Right renal cortex interstitium (tissue), 3 donors: ENCODE results near the gene UROC1. TPM values are rescaled to one million over a fixed set of nuclear protein-coding genes. Genes with fewer than 3 reads are reported as not detected.

Experiments
- DNase-seq, 3 donors: peaks; one replicate each; pipeline ENCODE4 v3.0.0-alpha.2; 2013; ENCODE audit warnings: low read depth in 3 of 3, low spot score in 2 of 3
- polyA plus RNA-seq, 3 donors: library from polyadenylated mRNA; unstranded; fragments of 120-200 nt; gene quantifications; one replicate each; pipeline ENCODE4 v1.2.1, GENCODE V29; 2013; ENCODE audit not compliant: insufficient read length in 3 of 3

UROC1 gene
- under 1 TPM; 0.04 to 0.11 (median 0.07) TPM for polyA plus RNA-seq

DNA sequence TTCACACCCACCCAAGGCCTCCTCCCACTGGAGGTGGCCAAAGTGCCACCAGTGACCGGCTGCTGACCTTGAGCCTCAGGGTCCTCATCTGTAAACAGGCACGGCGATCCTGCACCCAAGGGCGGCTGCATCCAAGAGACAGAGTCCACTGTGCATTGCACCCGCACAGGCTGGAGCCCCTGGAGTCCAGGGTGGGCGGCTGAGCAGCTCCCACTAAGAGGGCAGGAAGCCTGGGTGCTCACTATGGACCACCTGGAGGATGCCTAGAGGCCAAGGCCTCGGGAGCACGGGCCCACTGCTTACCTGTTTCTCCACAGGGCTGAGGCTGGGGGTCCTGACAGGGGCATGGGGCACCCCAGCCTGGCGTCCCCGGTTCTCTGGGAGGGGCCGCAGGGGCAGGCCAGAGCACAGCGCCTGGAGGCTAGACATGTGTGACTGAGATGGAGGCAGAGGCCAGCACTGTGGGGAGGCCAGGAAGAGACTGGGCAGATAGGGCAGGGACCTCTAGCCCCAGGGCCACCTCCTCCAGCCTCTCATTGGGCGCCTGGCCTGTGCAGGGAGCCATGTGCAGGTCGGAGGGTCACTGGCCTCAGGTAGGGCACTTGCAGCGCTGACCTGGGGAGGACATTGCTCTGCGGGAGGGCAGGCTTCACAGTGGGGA lies at the start of gene UROC1:
Gene UROC1, minus strand, starts transcription at position 483 of the 661 bp plus-strand sequence. Its CDS starts 54 bp downstream, at position 429.
- no peak for DNase-seq

DNA sequence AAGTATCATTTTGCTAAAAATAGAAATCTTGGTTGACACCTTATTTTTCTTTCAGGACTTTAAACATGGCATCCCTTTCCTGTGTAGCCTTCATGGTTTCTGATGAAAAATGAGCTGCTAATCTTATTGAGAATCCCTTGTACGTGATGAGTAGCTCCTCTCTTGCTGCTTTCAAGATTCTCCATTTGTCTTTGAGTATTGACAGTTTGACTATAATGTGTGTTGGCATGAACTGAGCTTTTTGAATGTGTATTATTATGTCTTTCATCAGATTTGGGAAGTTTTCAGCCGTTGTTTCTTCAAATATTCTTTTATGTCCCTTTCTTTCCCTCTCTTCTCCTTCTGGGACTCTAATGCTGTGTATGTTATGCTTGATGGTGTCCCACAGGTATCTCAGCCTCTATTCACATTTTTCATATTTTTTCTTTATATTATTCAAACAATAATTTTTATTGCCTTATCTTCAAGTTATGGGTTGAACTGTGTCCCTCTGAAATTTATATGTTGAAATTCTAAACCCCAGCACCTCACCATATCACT lies 45.2 kb upstream of the UROC1 start:
- no peak for DNase-seq

DNA sequence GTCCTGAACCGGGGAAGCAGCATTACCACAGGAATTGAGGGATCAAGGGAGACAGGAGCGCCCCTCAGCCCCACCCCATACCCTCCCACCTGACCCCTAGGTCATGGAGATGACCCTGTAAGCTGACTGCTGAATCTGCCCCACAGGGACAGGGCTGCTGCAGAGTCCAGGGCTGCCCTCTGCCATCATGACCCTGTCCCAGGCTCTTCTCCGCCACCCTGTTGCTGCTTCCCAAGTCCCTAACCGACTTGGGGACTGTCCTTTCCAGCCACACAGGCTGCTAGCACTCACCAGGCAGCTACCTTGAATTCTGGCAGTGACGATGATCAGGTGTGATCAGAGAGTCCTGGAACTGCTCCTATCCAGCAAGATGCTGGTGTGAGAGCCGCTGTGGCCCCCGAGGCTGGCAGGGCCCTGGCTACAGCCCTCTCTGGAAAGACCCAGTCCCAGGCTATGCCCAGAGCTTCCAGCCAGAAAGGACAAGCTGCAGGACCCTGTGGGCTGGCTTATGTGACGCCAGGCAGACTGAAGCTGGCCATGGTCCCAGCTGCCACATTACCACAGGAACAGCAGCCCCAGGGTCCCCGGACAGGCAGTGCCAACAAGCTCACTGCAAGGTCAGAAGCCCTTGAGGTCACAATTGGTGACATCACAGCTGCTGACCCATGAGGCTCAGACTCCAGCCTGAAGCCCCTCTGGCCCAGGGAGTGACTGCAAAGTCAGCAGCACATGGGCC lies 40.9 kb upstream of the UROC1 start, which contains the start of gene C3orf22:
Gene C3orf22, minus strand, starts transcription at position 597 of the 736 bp plus-strand sequence. CDS start 5,542 bp downstream, outside the sequence.
- DNase-seq = no peak

DNA sequence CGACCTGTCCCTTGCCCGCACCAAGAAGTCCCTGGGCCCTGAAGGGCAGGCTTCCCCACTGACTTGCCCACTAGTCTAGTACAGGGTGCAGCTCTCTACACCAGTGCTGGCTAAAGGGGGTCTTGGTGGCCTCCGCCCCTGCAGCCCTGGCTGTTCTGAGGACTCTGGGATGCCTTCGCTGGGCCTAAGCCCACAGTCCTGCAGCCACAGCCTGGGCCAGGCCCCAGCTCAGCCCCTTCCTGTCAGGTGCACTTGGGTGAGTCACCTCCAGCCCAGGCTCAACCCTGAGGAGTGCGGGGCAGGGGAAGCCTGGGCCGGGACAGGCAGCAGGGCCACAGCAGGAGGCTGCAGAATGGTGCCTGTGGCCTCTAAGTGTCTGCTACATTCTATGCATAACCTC lies 40.2 kb upstream of the UROC1 start:
- no peak for DNase-seq

DNA sequence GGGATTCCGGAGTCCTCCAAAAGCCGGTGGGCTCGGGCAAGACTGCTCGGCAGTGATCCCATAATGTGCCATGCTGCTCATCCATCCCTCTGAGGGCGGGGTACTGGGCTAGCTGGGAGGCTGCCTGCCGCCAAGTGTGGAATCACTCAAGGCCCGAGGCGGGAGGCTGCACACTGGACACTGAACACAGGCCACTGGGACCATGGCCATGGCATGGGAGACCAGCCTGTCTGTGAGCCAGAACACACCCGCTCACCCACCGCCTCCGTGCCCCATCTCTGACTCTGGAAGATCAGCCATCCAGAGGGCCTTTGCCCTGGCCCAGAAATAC lies 39.8 kb upstream of the UROC1 start:
- DNase-seq = no peak

DNA sequence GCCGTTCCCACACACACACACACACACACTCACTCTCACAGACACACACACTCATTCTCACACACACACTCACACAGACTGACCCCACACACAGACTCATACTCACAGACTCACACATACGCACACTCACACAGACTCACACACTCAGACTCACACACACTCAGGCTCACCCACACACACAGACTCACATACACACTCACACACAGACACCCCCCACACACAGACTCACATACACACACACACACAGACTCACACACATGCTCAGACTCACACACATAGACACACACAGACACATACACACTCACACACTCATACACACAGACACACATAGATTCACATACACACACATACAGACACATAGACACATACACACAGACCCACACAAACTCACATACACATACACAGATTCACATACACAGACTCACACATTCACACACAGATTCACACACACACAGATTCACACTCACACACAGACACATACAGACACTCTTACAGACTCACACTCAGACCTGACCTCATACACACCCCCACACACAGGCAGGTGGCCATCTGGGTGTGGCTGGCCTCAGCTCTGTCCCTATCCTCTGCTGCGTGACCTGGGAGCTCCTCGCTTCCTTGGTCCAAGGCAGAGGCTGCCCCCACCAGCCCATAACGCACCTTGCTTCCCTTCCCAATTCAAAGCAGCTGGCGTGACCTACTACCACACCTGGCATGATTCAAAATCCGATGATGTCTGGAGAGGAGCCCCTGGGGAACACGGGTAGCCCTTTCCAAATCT lies 39.3 kb upstream of the UROC1 start:
- DNase-seq = no peak

DNA sequence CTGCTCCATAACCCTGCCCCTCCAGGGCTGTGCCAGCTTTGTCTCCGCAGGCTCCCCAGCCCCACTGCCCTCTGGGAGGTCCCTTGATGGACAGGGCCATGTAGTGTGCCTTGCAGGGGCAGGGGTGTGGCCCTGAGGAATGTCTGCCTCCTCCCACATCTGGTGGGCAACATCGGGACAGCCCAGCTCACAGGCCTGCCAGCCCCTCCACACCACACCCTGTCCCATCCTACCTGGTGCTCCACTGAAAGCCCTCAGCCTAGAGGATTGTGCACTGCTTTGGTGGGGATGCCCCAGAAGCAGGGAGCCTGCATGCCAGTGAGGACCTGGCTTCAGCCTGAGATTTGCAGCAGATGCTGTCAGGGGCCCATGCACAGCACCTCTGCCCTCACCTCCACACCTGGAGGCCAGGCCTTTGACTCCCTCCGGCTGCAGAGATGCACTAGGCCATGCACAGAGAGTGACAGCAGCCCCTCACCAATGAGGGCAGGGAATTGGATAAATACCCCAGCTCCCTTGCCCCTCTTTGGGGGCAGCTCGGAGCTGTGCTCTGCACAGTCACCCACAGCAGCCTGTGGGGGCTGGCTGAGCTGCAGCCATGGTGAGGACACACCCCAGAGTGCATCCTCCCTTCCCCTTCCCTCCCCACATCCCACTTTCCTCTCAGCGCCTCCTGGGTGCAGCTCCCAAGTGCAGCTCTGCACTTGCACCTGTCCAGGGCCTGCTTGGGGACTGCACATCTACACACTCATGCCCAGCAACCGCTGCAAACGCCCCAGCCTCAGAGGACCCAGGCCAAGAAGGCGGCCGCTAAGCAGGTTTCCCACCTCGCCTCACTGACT lies 38.4 kb upstream of the UROC1 start:
- DNase-seq = no peak

DNA sequence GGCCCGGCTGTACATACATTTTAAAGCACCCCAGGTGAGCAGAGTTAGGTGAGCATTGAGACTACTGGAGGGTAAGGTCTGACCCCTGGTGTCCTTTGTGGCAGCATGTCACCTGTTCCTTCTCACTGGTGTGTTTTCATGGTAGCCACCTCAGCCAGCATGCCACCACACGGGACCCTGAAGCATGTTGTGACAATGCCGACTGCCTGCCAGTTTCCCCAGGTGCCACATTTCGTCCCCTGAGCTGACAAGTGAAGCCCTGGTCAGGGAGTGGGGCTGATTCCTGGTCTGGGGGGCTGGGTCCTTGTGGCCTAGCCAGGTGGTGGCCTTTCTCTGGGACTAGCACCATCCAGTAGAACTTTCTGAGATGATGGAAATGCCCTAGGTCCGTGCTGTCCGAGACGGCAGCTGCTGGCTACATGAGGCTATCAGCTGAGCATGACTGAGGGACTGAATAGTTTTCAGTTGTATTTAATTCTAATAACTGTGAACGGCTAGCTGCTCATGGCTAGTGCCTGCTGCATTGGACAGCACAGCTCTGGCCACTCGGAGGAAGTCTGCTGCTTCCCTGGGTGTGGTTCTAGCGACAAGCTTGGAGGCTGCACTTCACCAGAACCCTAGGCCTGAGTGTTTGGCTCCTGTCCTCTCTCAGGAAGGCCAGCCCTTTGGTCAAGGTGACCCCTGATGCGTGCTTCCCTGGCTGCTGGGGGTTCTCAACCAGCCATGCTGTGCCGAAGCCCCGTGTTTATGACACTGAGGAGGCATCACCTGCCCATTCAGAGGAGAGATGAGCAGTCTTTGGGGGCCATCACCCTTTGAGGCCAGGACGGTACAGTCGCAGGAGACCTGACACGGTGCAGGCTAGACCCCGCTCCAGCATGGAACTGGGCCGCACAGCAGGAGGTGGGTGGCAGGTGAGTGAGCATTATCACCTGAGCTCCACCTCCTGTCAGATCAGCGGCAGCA lies 37.3 kb upstream of the UROC1 start:
- DNase-seq = no peak

DNA sequence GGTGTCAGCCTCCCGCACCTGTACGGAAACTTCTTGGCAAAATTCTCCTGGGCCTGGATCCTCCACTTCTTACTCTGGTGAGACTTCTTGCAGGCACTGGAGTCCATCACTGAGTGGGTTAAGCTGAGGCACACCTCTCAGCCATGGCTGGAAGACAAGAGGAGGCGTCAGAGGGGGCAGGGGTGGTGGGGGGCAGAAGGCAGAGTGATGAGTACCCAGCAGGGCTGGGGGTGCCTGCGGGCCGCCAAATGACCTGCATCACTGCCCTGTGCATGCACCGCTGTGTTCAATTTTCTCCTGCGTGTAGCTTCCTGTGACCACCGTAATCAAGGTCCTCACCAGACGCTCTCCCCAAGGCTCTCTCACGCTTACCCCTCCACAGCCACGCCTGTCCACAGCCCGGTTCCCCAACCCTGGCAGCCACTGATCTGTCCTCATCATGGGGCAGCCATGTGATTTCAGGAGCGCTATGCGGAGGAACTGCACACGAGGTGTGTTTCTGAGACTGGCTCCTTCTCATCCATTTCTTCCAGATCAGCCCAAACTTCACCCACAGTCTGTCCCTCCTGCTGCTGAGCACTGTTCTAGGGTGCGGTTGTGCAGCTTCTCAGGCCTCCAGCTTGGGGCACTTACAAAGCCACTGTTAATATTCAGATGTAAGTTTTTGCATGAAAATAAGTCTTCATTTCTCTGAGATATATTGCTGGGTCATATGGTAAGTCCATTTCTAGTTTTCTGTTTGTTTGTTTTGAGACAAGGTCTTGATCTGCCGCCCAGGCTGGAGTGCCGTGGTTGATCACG lies 35.9 kb upstream of the UROC1 start:
- no peak for DNase-seq

DNA sequence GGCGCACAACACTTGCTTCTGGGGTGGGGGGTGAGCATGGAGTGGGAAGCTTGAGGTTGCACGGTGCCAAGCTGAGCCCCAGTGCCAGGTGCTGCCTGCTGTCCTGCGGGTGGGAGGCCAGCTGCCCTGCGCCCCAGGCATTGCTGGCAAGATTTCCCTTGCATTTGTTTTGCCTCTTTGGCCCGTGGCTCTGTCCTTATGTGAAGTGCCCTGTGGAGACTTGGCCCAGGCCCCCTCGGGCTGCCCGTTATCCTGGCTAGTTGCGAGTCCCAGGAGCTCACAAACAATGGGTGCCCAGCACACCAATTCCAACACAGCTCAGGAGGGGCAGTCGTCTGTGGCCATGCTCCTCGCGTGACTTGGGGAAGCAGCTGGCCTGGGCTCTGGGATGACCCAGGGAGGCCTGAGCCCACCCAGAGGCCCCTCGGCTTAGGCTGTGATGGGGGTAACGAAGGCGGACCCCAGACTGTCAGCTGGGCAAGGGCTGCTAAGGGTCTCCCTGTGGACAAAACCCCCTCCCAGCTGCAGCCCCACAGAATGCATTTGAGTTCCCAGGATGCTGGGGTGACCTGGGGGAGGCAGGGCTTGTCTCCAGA lies 35.2 kb upstream of the UROC1 start:
- DNase-seq = no peak

DNA sequence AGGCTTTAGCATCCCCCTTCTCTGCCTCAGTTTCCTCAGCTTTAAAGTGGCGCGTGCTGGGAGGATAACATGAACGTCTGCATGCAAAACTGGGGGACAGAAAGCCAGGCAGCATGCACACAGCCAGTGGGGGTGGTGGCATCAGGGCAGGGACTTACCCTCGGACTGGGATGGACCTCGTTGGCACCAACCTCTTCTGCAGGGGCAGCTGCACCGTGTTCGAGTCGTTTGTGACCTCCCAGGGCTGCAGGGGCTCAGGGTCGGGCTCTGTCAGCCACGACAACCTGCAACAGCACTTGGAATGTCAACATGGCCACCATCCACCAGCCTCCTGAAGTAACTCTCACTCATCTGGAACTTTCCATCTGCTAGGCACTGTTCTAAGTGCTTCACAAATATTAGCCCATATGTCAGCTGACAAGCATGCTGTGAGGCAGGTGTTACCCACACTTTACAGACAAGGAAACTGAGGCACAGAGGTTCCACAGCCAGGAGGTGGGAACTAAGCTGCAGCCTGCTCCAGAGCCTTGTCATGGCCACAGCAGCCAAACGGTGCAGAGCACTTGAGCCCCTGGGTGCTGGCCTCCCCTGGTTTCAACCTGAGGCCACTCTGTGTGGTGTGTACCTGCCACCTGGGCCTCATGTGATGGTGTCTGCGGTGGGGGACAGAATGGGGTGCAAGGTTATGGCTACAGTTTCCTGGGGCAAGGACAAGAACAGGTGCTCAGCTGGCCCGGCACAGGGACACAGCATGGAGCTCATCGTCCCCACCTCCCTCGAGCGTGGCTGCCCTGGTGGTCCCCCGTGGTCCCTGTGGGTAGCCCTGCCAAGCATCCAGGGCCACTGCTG lies 34.5 kb upstream of the UROC1 start:
- DNase-seq = no peak

DNA sequence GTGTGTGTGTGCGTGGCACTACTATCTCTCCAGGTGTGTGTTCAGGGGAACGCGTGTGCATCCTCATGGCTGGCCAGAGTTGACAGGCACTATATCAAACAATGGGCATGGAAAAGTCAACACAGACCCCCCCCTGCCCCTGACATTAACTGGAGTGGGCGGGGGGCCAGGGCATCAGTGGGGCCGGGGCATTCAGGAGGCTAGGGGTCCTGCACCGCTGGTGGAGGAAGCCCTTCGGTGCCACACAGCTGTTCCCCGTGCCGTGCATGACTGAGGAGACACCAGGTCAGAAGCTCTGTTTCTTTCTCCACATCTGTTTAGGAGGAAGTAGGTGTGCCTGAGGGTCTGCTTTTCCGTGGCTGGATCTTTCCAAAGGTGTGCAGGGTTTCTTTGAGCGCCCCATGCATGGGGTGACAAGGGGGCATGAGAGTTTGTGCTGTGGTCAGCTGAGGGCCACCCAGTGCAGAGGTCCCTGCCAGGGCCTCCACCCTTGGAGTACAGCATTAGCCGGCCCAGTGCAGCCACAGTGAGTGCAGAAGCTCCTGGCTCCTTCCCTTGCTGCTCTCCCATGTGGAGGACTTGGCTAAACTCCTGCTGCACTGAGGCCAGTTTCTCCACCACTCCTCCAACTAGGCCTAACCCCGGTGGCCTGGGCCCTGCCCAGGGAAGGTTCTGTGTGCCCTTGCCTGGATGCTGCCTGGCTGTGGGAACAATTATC lies 33.7 kb upstream of the UROC1 start:
- no peak for DNase-seq

DNA sequence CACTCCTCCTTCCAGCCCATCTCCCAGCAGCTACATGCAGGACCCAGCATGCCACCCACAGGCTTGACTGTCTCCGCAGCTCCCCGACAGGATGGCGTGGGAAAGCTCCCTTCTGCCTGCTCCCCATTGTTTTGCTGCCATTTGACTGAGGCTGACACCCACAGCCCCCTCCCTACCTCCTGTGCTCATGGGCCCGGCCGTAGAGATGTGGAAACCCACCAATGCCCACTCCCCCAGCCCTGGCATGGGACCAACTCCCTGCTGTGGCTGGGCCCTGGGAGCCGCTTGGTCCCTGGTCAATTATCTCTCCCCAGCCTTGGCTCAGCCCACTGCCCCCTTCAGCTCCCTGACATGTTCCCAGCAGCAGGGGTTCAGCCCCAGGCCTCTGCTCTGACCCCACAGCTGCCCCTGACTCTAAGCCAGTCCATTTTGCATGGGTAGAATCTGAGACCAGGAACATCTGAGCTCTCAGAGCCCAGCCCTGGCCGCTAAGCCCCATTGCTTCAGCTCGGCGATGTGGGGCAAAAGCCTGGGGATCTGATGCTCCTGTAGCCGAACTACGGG lies 33.0 kb upstream of the UROC1 start:
- no peak for DNase-seq

DNA sequence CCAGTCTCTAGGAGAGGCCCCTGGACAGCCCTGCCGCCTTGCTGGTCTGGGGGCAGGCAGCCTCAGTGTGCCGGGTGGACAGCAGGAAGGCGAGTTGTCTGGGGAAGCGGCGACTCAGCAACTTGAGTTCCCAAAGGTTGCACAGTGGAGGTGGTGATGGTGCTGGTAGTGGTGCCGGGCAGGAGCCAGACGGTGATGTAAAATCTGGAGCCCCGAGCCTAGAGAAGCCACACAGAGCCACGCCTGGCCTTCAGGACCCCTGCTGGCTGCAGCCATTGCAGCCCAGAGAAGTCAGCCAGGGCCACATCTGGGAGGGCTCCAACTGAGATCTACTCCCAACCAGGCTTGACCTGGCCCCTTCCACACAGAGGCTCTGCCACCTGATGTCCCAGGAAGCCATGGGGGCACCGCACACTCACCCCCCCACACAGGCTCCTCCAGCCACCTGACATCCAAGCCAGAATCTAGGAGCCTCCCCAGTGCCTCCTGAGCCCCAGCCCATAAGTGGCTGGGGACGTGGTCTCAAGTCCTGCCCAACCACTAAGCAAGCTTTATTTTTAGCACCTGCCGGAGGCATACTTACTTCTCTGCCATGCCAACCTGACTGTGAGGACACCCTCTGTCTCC lies 32.4 kb upstream of the UROC1 start:
- no peak for DNase-seq

DNA sequence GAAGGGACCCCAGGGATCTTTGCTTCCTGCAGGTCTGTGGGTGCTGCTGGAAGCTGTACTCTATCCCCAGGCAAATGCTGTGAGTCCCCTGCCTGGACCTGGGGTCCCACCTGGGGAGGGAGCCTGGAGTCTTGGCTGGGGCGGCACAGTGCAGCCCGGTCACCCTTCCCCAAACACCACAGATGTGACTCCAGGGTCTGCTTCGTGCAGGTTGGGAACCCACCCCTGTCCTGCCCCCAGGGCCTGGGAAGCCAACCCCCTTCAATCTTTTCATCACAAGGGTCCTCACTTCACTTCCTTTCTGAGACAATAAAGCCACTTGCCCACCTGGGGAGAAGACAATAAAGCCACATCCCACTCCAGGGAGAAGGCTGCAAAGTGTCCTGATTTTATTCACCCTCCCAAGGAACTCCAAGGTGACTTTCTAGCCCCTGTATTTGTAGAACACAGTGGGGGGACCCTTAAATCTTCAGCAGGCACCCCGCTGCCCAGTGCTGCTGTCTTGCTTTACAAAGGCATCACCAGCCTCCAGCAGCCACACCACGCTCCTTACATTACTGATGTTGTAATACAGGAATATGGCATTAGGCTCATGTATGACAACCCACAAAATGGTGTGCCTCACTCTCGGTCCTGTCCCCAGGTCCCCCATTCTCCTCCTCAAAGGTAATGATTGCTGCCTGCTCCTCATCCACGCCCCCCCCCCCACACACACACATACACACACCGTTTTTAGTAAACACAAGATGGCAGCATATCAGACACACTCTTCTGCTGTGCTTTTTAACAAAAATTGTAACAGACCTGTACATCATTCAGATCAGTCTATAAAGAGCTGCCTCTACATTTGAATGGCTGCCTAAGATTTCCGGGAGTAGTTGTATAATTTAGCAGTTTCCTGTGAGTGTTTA lies 31.2 kb upstream of the UROC1 start:
- DNase-seq = no peak
